ENCODE data around the gene HAPLN2.

DNA sequence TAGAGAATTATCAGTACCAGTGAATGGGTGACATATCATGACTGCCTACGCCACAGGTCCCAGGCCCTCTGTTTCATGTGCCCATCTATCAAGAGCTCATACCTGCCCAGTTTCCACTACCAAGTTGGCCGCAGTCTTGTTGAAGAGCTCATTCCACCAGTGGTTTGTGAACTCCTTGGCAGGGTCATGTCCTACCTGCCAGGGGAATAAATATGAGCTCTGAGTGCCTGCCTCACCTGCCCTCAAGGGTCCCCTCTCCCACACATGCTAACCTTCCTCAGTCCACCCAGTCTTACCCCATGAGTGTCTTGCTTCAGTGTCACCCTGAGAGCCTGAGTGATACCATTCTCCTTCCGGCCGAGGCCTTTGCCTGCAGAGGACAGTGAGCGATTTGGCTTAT lies 21.1 kb upstream of the HAPLN2 start:
- TF ChIP-seq, protein P1, sequence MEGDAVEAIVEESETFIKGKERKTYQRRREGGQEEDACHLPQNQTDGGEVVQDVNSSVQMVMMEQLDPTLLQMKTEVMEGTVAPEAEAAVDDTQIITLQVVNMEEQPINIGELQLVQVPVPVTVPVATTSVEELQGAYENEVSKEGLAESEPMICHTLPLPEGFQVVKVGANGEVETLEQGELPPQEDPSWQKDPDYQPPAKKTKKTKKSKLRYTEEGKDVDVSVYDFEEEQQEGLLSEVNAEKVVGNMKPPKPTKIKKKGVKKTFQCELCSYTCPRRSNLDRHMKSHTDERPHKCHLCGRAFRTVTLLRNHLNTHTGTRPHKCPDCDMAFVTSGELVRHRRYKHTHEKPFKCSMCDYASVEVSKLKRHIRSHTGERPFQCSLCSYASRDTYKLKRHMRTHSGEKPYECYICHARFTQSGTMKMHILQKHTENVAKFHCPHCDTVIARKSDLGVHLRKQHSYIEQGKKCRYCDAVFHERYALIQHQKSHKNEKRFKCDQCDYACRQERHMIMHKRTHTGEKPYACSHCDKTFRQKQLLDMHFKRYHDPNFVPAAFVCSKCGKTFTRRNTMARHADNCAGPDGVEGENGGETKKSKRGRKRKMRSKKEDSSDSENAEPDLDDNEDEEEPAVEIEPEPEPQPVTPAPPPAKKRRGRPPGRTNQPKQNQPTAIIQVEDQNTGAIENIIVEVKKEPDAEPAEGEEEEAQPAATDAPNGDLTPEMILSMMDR (IDR thresholded peaks at IDR 0.05), result no peak
- TF ChIP-seq EZH2 (IDR thresholded peaks at IDR 0.05; ENCODE audit: borderline replicate concordance, insufficient read depth, low read depth, low read length, poor library complexity, severe bottlenecking), result no peak

Data from B cell (primary cell).